Trophoblast cell (in vitro differentiated cells and primary cell): Measurements from ENCODE around the gene PACS2.
A peak's percentile ranks its signal among the peaks of the same experiment; 100 is the strongest.

Source experiments
- DNase-seq, 2 donors: peaks; one replicate each; pipeline ENCODE4 v3.0.0-alpha.2; 2016
- H2AFZ ChIP-seq: 2 replicates; pipeline ENCODE4 v1.6.1; 2013; ENCODE audit warnings: low read length, moderate library complexity, mild to moderate bottlenecking; ENCODE audit not compliant: insufficient read depth, poor library complexity
- H2AK5ac ChIP-seq: 2 replicates; pipeline ENCODE4 v1.6.1; 2013; ENCODE audit warnings: mild to moderate bottlenecking, low read length
- H2BK120ac ChIP-seq: 2 replicates; pipeline ENCODE4 v1.6.1; 2013; ENCODE audit warnings: low read length, mild to moderate bottlenecking, moderate library complexity; ENCODE audit not compliant: insufficient read depth, poor library complexity
- H2BK12ac ChIP-seq: 2 replicates; pipeline ENCODE4 v1.6.1; 2013; ENCODE audit warnings: mild to moderate bottlenecking, low read length, moderate library complexity
- H2BK5ac ChIP-seq: 2 replicates; pipeline ENCODE4 v1.6.1; 2013; ENCODE audit warnings: low read length, low read depth, moderate library complexity, mild to moderate bottlenecking; ENCODE audit not compliant: poor library complexity
- H3K14ac ChIP-seq: 2 replicates; pipeline ENCODE4 v1.6.1; 2013; ENCODE audit warnings: mild to moderate bottlenecking, low read length
- H3K18ac ChIP-seq: 2 replicates; pipeline ENCODE4 v1.6.1; 2013; ENCODE audit warnings: mild to moderate bottlenecking, low read length
- H3K23ac ChIP-seq: 2 replicates; pipeline ENCODE4 v1.6.1; 2013; ENCODE audit warnings: low read length
- H3K27ac ChIP-seq: 2 replicates; pipeline ENCODE4 v1.5.1; 2013; ENCODE audit warnings: low read depth, mild to moderate bottlenecking, inconsistent platforms, low read length, moderate library complexity
- H3K27me3 ChIP-seq: 2 replicates; pipeline ENCODE4 v1.6.1; 2013; ENCODE audit warnings: inconsistent platforms, mild to moderate bottlenecking, low read length, moderate library complexity; ENCODE audit not compliant: insufficient read depth
- H3K36me3 ChIP-seq, 2 experiments: 1 replicate in 1 of 2; 2 replicates in 1 of 2; pipeline ENCODE4 v1.6.1; 2013; ENCODE audit warnings: low read length in 2 of 2, mild to moderate bottlenecking in 2 of 2, moderate library complexity in 1 of 2; ENCODE audit not compliant: insufficient read depth in 2 of 2, control insufficient read depth in 1 of 2
- H3K4ac ChIP-seq: 2 replicates; pipeline ENCODE4 v1.6.1; 2013; ENCODE audit warnings: low read depth, mild to moderate bottlenecking, low read length, moderate library complexity
- H3K4me1 ChIP-seq, 2 experiments: 1 replicate in 1 of 2; 2 replicates in 1 of 2; pipeline ENCODE4 v1.6.1; 2013; ENCODE audit warnings: low read length in 2 of 2, mild to moderate bottlenecking in 2 of 2, moderate library complexity in 1 of 2; ENCODE audit not compliant: insufficient read depth in 2 of 2, control insufficient read depth in 1 of 2
- H3K4me2 ChIP-seq: 2 replicates; pipeline ENCODE4 v1.6.1; 2013; ENCODE audit warnings: inconsistent platforms, mild to moderate bottlenecking, low read length, moderate library complexity
- H3K4me3 ChIP-seq: 2 replicates; pipeline ENCODE4 v1.5.1; 2013; ENCODE audit warnings: mild to moderate bottlenecking, low read depth, low read length, inconsistent platforms
- H3K79me1 ChIP-seq: one replicate; pipeline ENCODE4 v1.6.1; 2013; ENCODE audit warnings: low read length
- H3K79me2 ChIP-seq: 2 replicates; pipeline ENCODE4 v1.6.1; 2013; ENCODE audit warnings: low read length, mild to moderate bottlenecking; ENCODE audit not compliant: control insufficient read depth, insufficient read depth, poor library complexity
- H3K9ac ChIP-seq: 2 replicates; pipeline ENCODE4 v1.6.1; 2013; ENCODE audit warnings: mild to moderate bottlenecking, low read length
- H3K9me3 ChIP-seq: 2 replicates; pipeline ENCODE4 v1.6.1; 2013; ENCODE audit warnings: low read depth, mild to moderate bottlenecking, control low read depth, inconsistent platforms, low read length; ENCODE audit not compliant: insufficient read depth
- H4K12ac ChIP-seq: 2 replicates; pipeline ENCODE4 v1.6.1; 2013; ENCODE audit warnings: low read depth, mild to moderate bottlenecking, low read length, moderate library complexity
- H4K8ac ChIP-seq: 2 replicates; pipeline ENCODE4 v1.6.1; 2013; ENCODE audit warnings: low read depth, mild to moderate bottlenecking, low read length, moderate library complexity
- H4K91ac ChIP-seq: one replicate; pipeline ENCODE4 v1.6.1; 2013; ENCODE audit warnings: low read depth, mild to moderate bottlenecking, low read length, moderate library complexity
- WGBS: extraction: QIAGEN DNeasy Blood & Tissue Kit; methylation state at CpG from one replicate; pipeline ENCODE4 v1.1.7; 2013; ENCODE audit warnings: missing lambda C conversion rate; ENCODE audit not compliant: insufficient read length, insufficient coverage; ENCODE audit errors: extremely low coverage; 5-methylcytosine and 5-hydroxymethylcytosine counted together

PACS2 gene

GRCh38 chr14:105430565-105430964, 116.0 kb downstream of the PACS2 start:
- Histone ChIP-seq H3K23ac (no peak overlapping the region), H3K4ac (no peak overlapping the region), H3K14ac (no peak overlapping the region), H4K12ac (no peak overlapping the region), H3K9ac (no peak overlapping the region), H3K4me2 (no peak overlapping the region), H3K79me1 (no peaks in the 10 kb centered on the region), H2BK5ac (no peak overlapping the region), H3K9me3 (peaks cover 8% of the 10 kb centered on the region), H2BK12ac (no peak overlapping the region), H2AK5ac (no peak overlapping the region), H2BK120ac (no peak overlapping the region), H3K4me3 (no peak overlapping the region), H3K36me3 (peaks cover 16 to 19% of the 10 kb centered on the region in 2 experiments), H3K27me3 (no peaks in the 10 kb centered on the region), H3K4me1 (peaks cover 6 to 7% of the 10 kb centered on the region in 2 experiments), H3K27ac (no peak overlapping the region), H4K91ac (no peak overlapping the region), H3K18ac (no peak overlapping the region), H4K8ac (no peak overlapping the region), H2AFZ (no peak overlapping the region), H3K79me2 (peaks cover 3% of the 10 kb centered on the region)
- DNase-seq: peak in 1 of 2 donors; percentile 70
- WGBS: no CpG with 5 or more reads among the region's 9 CpGs

GRCh38 chr14:105431256-105431655, 116.7 kb downstream of the PACS2 start:
- no peak overlapping the region for H3K18ac ChIP-seq
- H3K14ac ChIP-seq: no peak overlapping the region
- no peak for DNase-seq
- no peaks in the 10 kb centered on the region for H3K79me1 ChIP-seq
- H3K4me2 ChIP-seq: no peak overlapping the region
- no CpG with 5 or more reads among the region's 1 CpG for whole genome bisulfite sequencing
- no peak overlapping the region for H2BK12ac ChIP-seq
- H3K23ac ChIP-seq: no peak overlapping the region
- no peak overlapping the region for H2AK5ac ChIP-seq
- H3K9ac ChIP-seq: no peak overlapping the region
- H4K12ac ChIP-seq: no peak overlapping the region
- no peak overlapping the region for H3K27ac ChIP-seq
- H4K91ac ChIP-seq: no peak overlapping the region
- H2BK5ac ChIP-seq: no peak overlapping the region
- H3K9me3 ChIP-seq: peaks cover 8% of the 10 kb centered on the region
- no peak overlapping the region for H4K8ac ChIP-seq
- peaks cover 6 to 7% of the 10 kb centered on the region in 2 experiments for H3K4me1 ChIP-seq
- no peak overlapping the region for H3K4me3 ChIP-seq
- peaks cover 14 to 15% of the 10 kb centered on the region in 2 experiments for H3K36me3 ChIP-seq
- H3K79me2 ChIP-seq: peaks cover 2% of the 10 kb centered on the region
- H2BK120ac ChIP-seq: no peak overlapping the region
- H2AFZ ChIP-seq: no peak overlapping the region
- no peaks in the 10 kb centered on the region for H3K27me3 ChIP-seq
- no peak overlapping the region for H3K4ac ChIP-seq

DNA sequence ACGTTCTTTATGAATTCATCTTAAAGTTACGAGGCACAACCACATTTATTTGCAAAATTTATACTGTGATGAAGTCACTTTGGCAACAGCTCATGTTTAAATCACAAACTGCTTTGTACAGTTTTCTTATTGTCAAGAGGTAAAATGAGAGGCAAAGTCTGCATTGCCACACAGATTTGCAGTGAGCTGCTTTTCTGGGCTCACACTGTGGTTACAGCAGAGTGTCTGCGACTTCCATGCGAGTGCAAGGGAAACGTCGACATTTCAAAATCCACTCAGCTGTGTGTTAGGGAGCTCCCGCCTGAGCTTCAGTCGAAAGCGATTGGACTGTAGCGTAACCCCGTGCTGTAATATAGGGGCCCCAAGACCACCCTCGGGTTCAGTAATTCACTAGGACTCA, 118.1 kb downstream of the PACS2 start:
- no peaks in the 10 kb centered on the region for H3K9me3 ChIP-seq
- H3K79me2 ChIP-seq: peaks cover 2% of the 10 kb centered on the region
- no peak overlapping the region for H2BK5ac ChIP-seq
- H3K4ac ChIP-seq: no peak overlapping the region
- H3K27me3 ChIP-seq: no peaks in the 10 kb centered on the region
- H4K12ac ChIP-seq: no peak overlapping the region
- no peak overlapping the region for H3K9ac ChIP-seq
- H3K23ac ChIP-seq: no peak overlapping the region
- H3K14ac ChIP-seq: no peak overlapping the region
- H3K4me1 ChIP-seq: peaks cover 6 to 7% of the 10 kb centered on the region in 2 experiments
- no peak overlapping the region for H3K4me3 ChIP-seq
- no CpG with 5 or more reads among the region's 12 CpGs for WGBS
- no peak overlapping the region for H2AK5ac ChIP-seq
- H3K36me3 ChIP-seq: peaks cover 7 to 9% of the 10 kb centered on the region in 2 experiments
- H3K27ac ChIP-seq: no peak overlapping the region
- H2BK120ac ChIP-seq: no peak overlapping the region
- no peak overlapping the region for H3K4me2 ChIP-seq
- H2AFZ ChIP-seq: no peak overlapping the region
- H4K91ac ChIP-seq: no peak overlapping the region
- no peak overlapping the region for H3K18ac ChIP-seq
- no peak overlapping the region for H2BK12ac ChIP-seq
- no peaks in the 10 kb centered on the region for H3K79me1 ChIP-seq
- H4K8ac ChIP-seq: no peak overlapping the region
- no peak for DNase-seq

DNA sequence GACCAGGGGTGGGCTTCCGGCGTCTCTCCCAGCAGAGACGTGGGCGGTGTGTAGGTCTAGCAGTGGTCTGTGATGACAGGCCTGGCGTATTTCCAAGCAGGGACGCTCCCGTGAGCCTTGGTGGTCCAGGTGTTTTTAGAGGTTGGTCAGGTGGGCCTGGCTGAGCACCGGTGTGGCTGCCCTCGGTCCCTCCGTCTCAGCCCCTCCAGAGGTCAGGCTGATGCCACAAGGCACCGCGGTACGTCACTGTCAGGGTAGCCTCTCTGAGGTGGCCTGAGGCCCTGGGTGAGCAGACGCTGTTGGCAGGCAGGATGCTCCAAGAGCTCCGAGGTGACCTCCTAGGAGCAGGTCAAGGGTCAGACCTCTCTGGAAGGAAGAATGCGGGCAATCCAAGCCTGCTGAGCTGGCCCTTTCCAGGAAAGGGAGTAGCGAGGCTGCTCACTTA, 118.6 kb downstream of the PACS2 start:
- no peak overlapping the region for H3K4me3 ChIP-seq
- peak; percentile 78 to 83 for DNase-seq
- H3K27me3 ChIP-seq: no peaks in the 10 kb centered on the region
- no peak overlapping the region for H3K23ac ChIP-seq
- no peak overlapping the region for H4K91ac ChIP-seq
- H2BK12ac ChIP-seq: no peak overlapping the region
- H3K79me1 ChIP-seq: no peaks in the 10 kb centered on the region
- H3K36me3 ChIP-seq: peaks cover 7 to 13% of the 10 kb centered on the region in 2 experiments
- no peak overlapping the region for H4K8ac ChIP-seq
- H2AFZ ChIP-seq: no peak overlapping the region
- H3K4me2 ChIP-seq: no peak overlapping the region
- no peak overlapping the region for H2BK120ac ChIP-seq
- H3K27ac ChIP-seq: no peak overlapping the region
- H3K4ac ChIP-seq: no peak overlapping the region
- H2BK5ac ChIP-seq: no peak overlapping the region
- no peak overlapping the region for H2AK5ac ChIP-seq
- no peak overlapping the region for H3K9ac ChIP-seq
- no CpG with 5 or more reads among the region's 17 CpGs for WGBS
- peak overlapping the region; percentile 19 for H3K18ac ChIP-seq
- peaks cover 5% of the 10 kb centered on the region for H3K79me2 ChIP-seq
- no peak overlapping the region for H3K14ac ChIP-seq
- no peaks in the 10 kb centered on the region for H3K9me3 ChIP-seq
- H3K4me1 ChIP-seq: peaks cover 6 to 7% of the 10 kb centered on the region in 2 experiments
- H4K12ac ChIP-seq: no peak overlapping the region
